HG03432 (cell line): ENCODE data around the gene RAB18.
"Not testable (repeated sequence)": the region's sequence is repeated elsewhere in the genome, so short reads cannot be mapped to it uniquely, and the experiment has no call there.

ENCODE experiments used
- ATAC-seq: cut with Tn5 transposase; IDR thresholded peaks from one replicate; pipeline ENCODE4 v1.9.1; 2021; ENCODE audit warnings: mild to moderate bottlenecking, moderate library complexity; ENCODE audit not compliant: unreplicated experiment

The RAB18 gene

DNA sequence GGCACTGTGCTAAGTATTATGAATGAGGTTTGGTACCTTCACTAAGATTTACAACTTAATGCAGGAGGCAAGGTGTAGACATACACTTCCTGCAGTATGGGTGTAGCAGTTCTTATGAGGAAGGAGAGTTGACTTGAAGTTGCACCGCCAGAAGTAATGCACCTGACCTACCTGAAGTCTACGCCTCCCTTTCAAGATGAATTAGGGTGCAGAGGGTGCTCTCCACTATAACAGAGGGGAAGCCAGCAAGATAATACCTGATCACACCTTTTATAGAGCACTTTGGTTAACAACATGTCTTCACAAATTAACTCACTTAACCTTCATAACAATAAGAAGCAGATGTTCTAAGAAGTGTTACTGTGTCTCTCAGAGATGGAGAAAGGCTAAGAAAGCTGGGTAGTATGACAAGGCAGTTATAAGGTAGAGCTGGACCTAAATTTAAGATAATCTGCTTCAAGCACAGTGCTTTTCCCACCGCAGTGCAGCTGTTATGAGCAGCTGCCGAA lies 552 bp upstream of the RAB18 start:
- no peak for ATAC-seq

GRCh38 chr10:27504808-27505460 lies 830 bp downstream of the RAB18 start:
- no peak for ATAC-seq

GRCh38 chr10:27505537-27505936 lies 1.4 kb downstream of the RAB18 start:
- ATAC-seq: not testable (repeated sequence)

DNA sequence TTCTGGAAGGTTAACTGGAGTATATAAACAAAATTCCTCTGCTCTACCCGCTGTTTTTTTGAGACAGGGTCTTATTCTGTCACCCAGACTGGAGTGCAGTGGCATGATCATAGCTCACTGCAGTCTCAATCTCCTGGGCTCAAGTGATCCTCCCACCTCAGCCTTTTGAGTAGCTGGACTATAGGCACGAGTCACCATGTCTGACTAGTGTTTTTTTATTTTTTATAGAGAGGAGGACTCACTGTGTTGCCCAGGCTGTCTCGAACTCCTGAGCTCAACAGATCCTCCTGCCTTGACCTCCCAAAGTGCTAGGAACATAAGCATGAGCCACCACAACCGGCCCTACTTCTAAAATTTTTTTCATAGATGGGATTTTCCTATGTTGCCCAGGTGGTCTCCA lies 2.2 kb downstream of the RAB18 start:
- no peak for ATAC-seq

DNA sequence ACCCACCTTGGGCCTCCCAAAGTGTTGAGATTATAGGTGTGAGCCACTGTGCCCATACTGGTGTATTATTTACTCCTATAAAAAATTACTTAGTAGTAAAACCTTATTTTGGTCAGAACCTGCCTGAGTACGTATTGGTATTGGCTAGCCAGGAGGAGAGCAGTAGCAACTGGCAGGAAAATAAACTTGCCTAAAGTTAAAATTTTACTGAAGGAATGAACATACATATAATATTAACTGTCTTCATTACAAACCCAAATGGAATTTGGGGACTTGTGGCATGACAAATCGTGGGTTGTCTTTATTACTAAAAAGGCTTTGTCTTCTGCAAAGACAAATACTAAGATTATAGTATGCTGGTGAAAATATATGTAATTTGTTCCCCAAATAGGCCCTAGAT lies 8.4 kb downstream of the RAB18 start:
- no peak for ATAC-seq

- no peak for ATAC-seq
Observed at GRCh38 chr10:27513451-27514191, 9.5 kb downstream of the RAB18 start.

GRCh38 chr10:27514243-27514642 lies 10.1 kb downstream of the RAB18 start:
- no peak for ATAC-seq

GRCh38 chr10:27518261-27518660 lies 14.2 kb downstream of the RAB18 start:
- ATAC-seq: no peak

DNA sequence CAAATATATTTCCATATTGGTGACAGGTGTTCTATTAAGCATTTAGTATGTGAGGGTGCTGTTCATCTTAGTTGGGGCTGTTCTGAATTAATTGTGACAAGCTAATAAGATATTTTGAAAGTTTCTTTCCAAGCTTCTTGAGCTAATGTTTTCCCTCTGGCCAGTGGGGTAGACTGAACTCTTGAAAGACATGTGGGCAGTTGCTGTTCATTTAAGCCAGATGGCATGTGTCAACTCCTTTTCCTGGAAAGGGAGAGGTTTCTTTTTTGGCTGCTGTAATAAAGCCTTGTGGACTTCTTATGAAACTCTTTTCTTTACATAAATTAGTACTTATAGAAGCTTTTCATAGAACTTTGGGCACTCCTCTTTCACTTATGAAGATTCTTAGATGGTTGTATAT lies 21.7 kb downstream of the RAB18 start:
- ATAC-seq: no peak

- no peak for ATAC-seq
Observed at GRCh38 chr10:27526242-27526641, 22.1 kb downstream of the RAB18 start.

- no peak for ATAC-seq
Observed at GRCh38 chr10:27527666-27528295, 23.7 kb downstream of the RAB18 start.

DNA sequence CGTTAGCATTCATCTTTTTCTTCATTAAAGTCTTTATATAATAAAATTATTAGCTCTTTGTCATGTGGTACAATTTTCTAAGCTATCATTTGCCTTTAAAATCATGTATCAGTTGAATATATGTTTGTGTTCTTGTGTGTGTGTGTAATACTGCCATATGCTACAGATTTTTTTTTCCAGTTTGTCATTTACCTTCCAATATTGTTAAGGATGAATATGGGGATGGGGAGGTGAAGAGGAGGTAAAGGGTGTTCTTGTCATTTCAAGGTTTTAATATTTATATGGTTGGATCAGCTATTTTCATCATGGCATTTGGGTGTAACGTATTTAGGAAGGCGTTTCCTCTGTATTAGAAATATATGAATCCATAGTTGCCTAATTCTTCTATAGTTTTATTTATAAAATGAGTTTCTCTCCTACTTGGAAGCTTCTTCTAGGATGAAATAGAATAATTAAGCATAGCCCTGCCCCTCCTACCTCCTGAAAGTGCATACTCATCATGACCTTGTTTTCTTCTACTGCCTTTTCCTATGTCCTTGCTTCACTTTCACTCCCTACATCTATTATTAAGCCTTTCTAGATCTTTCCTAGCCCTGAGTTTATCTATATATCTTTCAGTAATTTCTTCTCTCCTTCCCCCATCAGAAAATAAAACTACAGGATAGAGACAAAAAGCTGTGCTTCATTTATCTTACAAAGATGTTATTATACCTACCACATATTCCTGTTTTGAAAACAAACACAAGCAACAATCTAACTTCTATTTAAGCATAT lies 25.1 kb downstream of the RAB18 start:
- ATAC-seq: no peak

GRCh38 chr10:27530477-27530876 lies 26.4 kb downstream of the RAB18 start:
- no peak for ATAC-seq

GRCh38 chr10:27531336-27531847 lies 27.3 kb downstream of the RAB18 start:
- ATAC-seq: no peak

GRCh38 chr10:27534161-27534700 lies 30.1 kb downstream of the RAB18 start:
- no peak for ATAC-seq

GRCh38 chr10:27535317-27535716 lies 31.2 kb downstream of the RAB18 start:
- no peak for ATAC-seq

GRCh38 chr10:27536437-27536836 lies 32.3 kb downstream of the RAB18 start:
- no peak for ATAC-seq

GRCh38 chr10:27537166-27537565 lies 33.1 kb downstream of the RAB18 start:
- ATAC-seq: no peak

- ATAC-seq: no peak
Observed at GRCh38 chr10:27537787-27538186, 33.7 kb downstream of the RAB18 start.

- ATAC-seq: no peak
Observed at GRCh38 chr10:27540672-27541071, 36.6 kb downstream of the RAB18 start.
